ENCODE measurements around the gene PRPF38B.

Gene PRPF38B

DNA sequence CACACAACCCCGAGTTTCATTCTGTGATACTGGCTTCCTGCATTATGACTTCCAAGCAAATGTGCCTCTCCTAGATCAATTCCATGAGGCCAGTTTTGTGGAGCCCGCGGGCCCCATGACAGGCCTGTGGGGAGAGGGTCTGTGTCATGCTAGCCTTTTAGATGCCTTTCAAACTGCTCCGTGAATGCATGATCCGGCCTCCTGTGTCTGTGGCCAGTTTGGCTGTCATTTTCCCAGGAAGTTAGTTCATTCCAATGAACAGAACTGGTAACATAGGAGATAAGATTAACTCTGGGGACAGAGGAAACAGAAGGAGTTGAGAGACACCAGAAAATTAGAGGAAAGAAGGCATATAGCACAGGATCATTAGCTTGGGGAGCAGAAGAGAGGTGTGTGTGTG, 23.8 kb downstream of the PRPF38B start:
- TF ChIP-seq, protein P1, sequence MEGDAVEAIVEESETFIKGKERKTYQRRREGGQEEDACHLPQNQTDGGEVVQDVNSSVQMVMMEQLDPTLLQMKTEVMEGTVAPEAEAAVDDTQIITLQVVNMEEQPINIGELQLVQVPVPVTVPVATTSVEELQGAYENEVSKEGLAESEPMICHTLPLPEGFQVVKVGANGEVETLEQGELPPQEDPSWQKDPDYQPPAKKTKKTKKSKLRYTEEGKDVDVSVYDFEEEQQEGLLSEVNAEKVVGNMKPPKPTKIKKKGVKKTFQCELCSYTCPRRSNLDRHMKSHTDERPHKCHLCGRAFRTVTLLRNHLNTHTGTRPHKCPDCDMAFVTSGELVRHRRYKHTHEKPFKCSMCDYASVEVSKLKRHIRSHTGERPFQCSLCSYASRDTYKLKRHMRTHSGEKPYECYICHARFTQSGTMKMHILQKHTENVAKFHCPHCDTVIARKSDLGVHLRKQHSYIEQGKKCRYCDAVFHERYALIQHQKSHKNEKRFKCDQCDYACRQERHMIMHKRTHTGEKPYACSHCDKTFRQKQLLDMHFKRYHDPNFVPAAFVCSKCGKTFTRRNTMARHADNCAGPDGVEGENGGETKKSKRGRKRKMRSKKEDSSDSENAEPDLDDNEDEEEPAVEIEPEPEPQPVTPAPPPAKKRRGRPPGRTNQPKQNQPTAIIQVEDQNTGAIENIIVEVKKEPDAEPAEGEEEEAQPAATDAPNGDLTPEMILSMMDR (IDR thresholded peaks at IDR 0.05) = no peak
- TF ChIP-seq ZFX (IDR thresholded peaks at IDR 0.05; ENCODE audit: borderline replicate concordance) = no peak

DNA sequence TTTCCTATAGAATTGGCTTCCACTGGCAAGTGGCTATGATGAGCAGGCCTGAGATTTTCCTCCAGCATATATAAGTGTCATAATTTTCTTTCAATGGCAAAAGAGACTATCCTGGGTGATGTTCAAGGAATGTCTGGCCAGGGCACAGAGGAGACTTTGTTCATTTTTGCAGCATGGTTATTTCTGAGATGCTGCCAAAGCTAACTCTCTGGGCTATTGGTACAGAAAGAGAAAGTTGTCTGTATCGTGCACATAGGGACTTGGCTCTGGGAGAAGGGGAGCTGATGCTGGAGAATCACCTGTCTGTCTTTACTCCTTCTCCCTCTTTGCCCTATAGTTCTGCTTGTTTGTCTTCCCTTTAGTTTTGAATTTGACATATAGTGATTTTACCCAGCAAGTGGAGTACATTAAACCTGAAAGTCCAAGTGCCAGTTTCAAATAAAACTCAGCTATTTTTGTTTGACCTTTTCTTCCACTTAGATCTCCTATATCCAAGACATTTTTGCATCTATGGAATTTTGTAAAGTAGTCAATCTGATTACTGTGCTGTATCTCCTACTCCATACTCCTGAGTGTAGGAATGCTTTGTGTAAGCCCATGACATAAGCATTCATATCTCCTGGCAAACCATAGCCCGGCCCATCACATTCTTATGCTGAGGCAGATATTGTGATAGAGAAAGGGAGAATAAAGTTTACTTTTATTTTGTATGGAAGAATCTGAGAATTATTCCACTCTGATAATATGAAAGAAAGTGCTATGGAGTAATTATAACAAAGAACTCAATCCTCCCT, 24.5 kb downstream of the PRPF38B start:
- TF ChIP-seq ZFX (IDR thresholded peaks at IDR 0.05; ENCODE audit: borderline replicate concordance) = no peak
- TF ChIP-seq, protein P1 (IDR thresholded peaks at IDR 0.05) = no peak
- no peak overlapping the region for H3K27ac ChIP-seq

More for the DNA sequence above, 23.8 kb downstream of the PRPF38B start:
- no peak overlapping the region for H3K27ac ChIP-seq

DNA sequence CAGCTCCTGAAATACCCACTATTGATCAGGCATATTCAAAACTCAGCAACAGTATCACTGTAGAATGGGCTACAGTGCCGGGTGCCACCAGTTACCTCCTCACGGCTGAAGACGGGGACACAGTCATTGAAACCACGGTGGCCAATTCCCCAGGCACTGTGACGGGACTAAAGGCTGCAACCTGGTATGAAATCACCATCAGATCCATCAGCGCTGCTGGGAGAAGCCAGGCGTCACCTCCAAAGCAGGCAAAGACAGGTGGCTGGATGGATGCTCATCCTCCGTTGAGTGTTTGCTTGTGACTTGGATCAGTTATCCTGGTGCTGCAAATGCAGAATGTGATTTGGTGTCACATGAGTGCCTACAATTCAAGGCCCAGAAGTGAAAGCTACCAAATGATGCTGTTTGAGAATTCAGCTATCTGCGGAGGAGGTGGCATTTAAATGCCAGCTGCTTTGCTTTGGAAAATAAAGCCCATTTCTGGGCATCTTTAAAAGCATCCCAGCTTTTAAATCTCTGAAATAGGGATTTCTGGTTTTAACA, 25.7 kb downstream of the PRPF38B start:
- no peak overlapping the region for H3K27ac ChIP-seq
- TF ChIP-seq ZFX (IDR thresholded peaks at IDR 0.05; ENCODE audit: borderline replicate concordance) = no peak

DNA sequence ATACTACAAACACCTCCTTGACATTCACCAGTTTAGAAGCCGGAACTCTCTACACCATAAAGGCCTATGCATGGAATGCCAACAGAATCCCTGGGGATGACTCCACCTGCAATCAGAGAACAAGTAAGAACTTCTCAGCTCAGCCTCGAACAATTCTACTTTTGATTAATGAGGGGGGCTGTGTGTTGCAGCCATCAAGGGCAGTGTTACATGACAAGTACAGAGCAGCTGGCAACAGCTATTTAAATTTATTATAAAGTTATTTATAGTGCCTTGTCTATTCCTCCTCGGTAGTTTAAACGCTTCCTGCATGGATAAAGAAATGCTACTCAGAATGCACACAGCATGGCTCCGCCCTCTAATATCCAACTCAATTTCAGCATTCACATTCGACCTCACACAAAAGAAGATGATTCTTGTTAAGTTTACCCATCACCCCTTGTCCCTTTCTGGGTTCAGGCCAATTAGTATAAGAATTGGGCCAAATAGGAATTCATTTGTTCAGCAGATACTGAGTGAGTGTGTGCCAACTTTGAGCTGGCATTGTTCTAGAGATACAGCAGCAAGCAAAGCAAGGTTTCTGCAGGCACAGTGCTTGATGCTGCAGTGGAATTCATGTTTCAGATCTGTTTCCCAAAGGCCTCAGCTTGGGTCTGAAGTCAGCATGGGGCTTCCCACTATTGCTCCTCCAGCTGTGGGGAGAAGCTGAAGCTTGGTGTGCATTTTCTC, 27.0 kb downstream of the PRPF38B start:
- TF ChIP-seq ZFX (IDR thresholded peaks at IDR 0.05; ENCODE audit: borderline replicate concordance) = no peak
- H3K27ac ChIP-seq = no peak overlapping the region

DNA sequence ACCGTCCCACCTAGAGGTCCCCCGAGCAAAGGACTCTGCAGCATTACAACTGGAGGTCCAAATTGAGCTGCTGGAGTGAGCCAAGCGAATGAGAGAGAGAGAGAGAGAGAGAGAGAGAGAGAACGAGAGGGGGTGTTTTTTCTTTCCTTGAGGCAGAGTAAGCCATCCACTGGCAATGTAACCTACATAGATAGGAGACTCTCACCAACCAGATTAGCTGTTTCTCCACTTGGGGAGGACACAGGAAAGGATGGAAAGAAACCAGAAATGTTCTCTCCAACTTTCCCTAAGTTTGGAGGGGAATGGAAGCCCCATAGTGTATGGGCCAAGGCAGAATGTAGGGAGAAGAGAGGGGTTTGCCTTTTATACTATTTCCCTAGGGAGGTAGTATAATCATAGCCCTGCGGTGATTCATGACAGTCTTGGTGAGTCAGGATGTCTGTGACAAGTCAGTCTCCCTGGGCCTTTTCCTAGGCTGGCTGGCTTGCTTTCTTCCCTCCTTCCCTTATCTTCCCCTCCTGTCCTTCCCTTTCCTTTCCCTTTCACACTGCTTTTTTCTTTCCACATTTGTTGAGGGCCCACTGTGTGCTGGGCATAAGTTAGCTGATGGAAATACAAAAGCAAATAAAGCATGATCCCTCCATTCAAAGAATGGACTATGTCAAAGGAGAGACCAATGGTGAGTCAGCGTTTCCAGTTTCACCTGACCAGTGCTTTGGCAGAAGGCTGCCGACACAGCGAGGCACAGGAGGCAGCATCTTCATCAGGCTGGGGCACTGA, 27.7 kb downstream of the PRPF38B start:
- no peak overlapping the region for H3K27ac ChIP-seq
- TF ChIP-seq, protein P1 (IDR thresholded peaks at IDR 0.05) = no peak
- no peak for TF ChIP-seq ZFX (IDR thresholded peaks at IDR 0.05; ENCODE audit: borderline replicate concordance)

DNA sequence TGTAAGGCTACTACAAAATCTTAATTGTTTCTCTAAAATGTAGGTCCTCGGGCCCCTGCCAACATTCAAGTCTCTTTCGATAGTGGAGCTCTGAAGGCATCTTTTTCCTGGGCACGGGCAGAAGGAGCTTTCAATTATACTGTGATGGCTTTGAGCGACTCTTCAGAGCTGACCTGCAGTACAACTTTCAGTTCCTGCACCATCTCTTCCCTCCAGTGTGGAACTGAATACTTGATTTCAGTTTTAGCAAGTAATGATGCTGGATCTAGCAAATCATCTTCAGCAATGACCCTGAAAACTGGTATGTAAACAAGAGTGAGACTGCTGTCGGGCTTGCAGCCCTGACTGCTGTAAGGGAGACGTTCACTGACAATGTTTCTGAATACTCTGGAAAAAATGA, 30.2 kb downstream of the PRPF38B start:
- no peak for TF ChIP-seq ZFX (IDR thresholded peaks at IDR 0.05; ENCODE audit: borderline replicate concordance)
- TF ChIP-seq, protein P1 (IDR thresholded peaks at IDR 0.05) = no peak
- H3K27ac ChIP-seq = no peak overlapping the region

DNA sequence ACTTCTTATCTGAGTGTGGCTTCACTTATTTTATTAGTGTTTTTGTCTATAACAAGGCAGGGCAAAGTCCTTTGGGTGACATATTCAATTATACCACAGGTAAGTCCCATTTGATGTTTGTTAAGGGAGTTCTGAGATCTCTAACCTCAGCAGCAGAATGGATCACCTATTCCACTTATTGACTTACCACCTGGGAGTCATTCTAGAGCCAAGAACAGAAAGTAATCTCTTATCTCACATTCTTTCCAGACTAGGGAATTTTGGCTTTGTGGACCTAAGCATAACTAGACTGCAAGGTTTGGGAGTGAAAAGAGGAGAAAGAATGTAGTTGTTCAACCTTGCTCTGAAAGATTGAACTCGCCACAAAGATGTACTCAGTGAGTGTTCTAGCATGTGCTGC, 33.8 kb downstream of the PRPF38B start:
- H3K27ac ChIP-seq = no peak overlapping the region
- no peak for TF ChIP-seq ZFX (IDR thresholded peaks at IDR 0.05; ENCODE audit: borderline replicate concordance)
- TF ChIP-seq, protein P1 (IDR thresholded peaks at IDR 0.05) = no peak
